ENCODE measurements around the gene EXOC3L2. TPM values are rescaled to one million over a fixed set of nuclear protein-coding genes. Genes with fewer than 3 reads are reported as not detected.

The EXOC3L2 gene
- total RNA-seq, 1 donor, result under 0.01 TPM

- no peak for DNase-seq (ENCODE audit: low read depth)
- TF ChIP-seq CTCF (IDR thresholded peaks at IDR 0.05; ENCODE audit: insufficient read depth, low read length), result no peak
- H3K4me3 ChIP-seq (ENCODE audit: low read depth, low read length), result no peak overlapping the region
Observed at GRCh38 chr19:45202637-45203036, 42.6 kb downstream of the EXOC3L2 start.

- peak; percentile 67 for DNase-seq (ENCODE audit: low read depth)
- H3K4me3 ChIP-seq (ENCODE audit: low read depth, low read length), result no peak overlapping the region
- TF ChIP-seq CTCF (IDR thresholded peaks at IDR 0.05; ENCODE audit: insufficient read depth, low read length), result peak; percentile 46
Observed at GRCh38 chr19:45200568-45200967, 44.6 kb downstream of the EXOC3L2 start.

DNA sequence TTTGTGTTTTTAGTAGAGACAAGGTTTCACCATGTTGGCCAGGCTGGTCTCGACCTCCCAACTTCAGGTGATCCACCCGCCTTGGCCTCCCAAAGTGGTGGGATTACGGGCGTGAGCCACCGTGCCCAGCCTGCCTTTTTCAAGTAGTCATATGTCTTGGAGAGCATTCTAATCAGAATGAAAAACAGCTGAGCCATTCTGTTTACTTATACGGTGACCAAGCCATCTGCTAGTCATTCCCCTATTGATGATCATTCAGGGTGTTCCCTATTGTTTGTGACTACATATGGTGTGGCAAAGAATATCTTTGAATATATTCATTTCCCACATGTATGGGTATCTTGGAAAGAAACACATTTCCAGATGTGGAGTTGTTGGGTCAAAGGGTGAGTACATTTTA is 49.4 kb downstream of the EXOC3L2 start:
- DNase-seq (ENCODE audit: low read depth), result no peak
- no peak for TF ChIP-seq CTCF (IDR thresholded peaks at IDR 0.05; ENCODE audit: insufficient read depth, low read length)
- H3K4me3 ChIP-seq (ENCODE audit: low read depth, low read length), result no peak overlapping the region

DNA sequence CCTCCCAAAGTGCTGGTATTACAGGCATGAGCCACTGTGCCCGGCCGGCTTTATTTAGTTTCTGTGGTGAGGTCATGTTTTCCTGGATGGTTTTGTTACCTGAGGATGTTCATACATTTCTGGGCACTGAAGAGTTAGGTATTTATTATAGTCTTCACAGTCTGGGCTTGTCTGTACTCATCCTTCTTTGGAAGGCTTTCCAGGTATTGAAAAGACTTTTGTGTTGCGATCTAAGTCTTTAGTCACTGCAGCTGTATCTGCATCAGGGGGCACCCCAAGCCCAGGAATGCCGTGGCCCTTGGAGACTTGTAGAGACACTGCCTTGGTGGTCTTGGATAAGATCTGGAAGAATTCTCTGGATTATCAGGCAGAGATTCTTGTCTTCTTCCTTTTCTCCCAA is 53.8 kb downstream of the EXOC3L2 start:
- H3K4me3 ChIP-seq (ENCODE audit: low read depth, low read length), result no peak overlapping the region
- no peak for DNase-seq (ENCODE audit: low read depth)
- TF ChIP-seq CTCF (IDR thresholded peaks at IDR 0.05; ENCODE audit: insufficient read depth, low read length), result no peak

GRCh38 chr19:45189971-45190370 is 55.2 kb downstream of the EXOC3L2 start:
- DNase-seq (ENCODE audit: low read depth), result no peak
- H3K4me3 ChIP-seq (ENCODE audit: low read depth, low read length), result no peak overlapping the region
- TF ChIP-seq CTCF (IDR thresholded peaks at IDR 0.05; ENCODE audit: insufficient read depth, low read length), result no peak

GRCh38 chr19:45187421-45188100 is 57.6 kb downstream of the EXOC3L2 start:
- TF ChIP-seq CTCF (IDR thresholded peaks at IDR 0.05; ENCODE audit: insufficient read depth, low read length), result peak; percentile 53
- no peak for DNase-seq (ENCODE audit: low read depth)
- H3K4me3 ChIP-seq (ENCODE audit: low read depth, low read length), result no peak overlapping the region
